HepG2 (cell line): Measurements from ENCODE around the gene GFER. TPM values are rescaled to one million over a fixed set of nuclear protein-coding genes. Genes with fewer than 3 reads are reported as not detected.

Experiments used
- ARNT ChIP-seq: fragments of 450-650 bp; IDR thresholded peaks from 2 replicates; pipeline ENCODE4 v1.6.1; 2017
- HINFP ChIP-seq: sonication (generic); formaldehyde crosslinking; IDR thresholded peaks from 2 replicates; pipeline ENCODE4 v1.4.0; 2020; ENCODE audit warnings: low read depth, mild to moderate bottlenecking, missing genetic modification reagents
- KDM2A ChIP-seq: sonication (generic); formaldehyde crosslinking; IDR thresholded peaks from 2 replicates; pipeline ENCODE4 v1.4.0; 2020; ENCODE audit warnings: low read depth, missing genetic modification reagents, borderline replicate concordance
- SP1 ChIP-seq, 2 experiments: fragments of 450-650 bp in 1 of 2; sonication (generic) in 1 of 2; formaldehyde crosslinking in 1 of 2; IDR thresholded peaks; 2 replicates each; pipeline versions ENCODE4 v1.4.0 to v1.6.1; 2016 to 2020; ENCODE audit warnings: missing genetic modification reagents in 1 of 2
- UBTF ChIP-seq: sonication (generic); formaldehyde crosslinking; IDR thresholded peaks from 2 replicates; pipeline ENCODE4 v1.4.0; 2020; ENCODE audit warnings: mild to moderate bottlenecking, missing genetic modification reagents
- ZNF770 ChIP-seq: sonication (generic); formaldehyde crosslinking; IDR thresholded peaks from 2 replicates; pipeline ENCODE4 v1.5.0; 2020; ENCODE audit warnings: mild to moderate bottlenecking, missing genetic modification reagents
- polyA plus RNA-seq, 8 experiments: library from polyadenylated mRNA; depleted of rRNA in 3 of 8; stranded (reverse) in 7 of 8; unstranded in 1 of 8; fragments of >200 nt; fragmentation: Illumina TruSeq in 4 of 8; extraction: Trizol in 4 of 8; gene quantifications; 2 replicates each; pipeline versions ENCODE4 v1.2.1 to v1.2.3, GENCODE V29; 2011 to 2016; ENCODE audit warnings: low read depth in 4 of 8, missing spikeins in 1 of 8, mixed read lengths in 1 of 8; ENCODE audit not compliant: insufficient read depth in 1 of 8
- total RNA-seq, 5 experiments: library from RNA; depleted of rRNA; stranded (reverse); fragments of >200 nt; fragmentation: Illumina TruSeq; extraction: Trizol; gene quantifications; 2 replicates each; pipeline ENCODE4 v1.2.3, GENCODE V29; 2016; ENCODE audit warnings: low read depth in 1 of 5
- TF ChIP-seq, protein P1 (sequence below): sonication (generic); formaldehyde crosslinking; IDR thresholded peaks from 2 replicates; pipeline ENCODE4 v1.4.0; 2020; ENCODE audit warnings: mild to moderate bottlenecking, missing genetic modification reagents

Gene GFER
- total and polyA plus RNA-seq, 2 of the 13 experiments (the other 11 are each of a cell fraction or from before 2014, with no cell fraction given): 28.6 to 71.7 TPM

DNA sequence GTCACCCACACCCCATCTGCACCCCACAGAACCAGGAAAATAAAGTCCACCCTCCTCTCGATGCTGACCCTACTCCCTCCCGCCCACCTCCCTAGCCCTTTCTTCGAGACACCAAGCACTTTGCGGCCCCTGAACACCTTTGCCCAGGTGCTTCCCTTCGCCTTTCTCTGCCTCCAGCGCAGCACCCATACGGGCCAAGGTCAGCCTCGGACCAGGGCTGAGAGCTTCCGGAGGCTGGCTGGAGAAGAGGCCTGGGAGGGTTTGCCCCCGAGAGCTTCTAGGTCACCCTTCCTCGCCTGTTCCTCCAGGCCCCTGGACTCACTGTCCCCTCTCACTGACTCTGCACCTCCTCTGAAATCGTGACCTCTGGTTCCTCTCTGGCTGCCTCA, 40.0 kb downstream of the GFER start (continued):
- TF ChIP-seq, protein P1, sequence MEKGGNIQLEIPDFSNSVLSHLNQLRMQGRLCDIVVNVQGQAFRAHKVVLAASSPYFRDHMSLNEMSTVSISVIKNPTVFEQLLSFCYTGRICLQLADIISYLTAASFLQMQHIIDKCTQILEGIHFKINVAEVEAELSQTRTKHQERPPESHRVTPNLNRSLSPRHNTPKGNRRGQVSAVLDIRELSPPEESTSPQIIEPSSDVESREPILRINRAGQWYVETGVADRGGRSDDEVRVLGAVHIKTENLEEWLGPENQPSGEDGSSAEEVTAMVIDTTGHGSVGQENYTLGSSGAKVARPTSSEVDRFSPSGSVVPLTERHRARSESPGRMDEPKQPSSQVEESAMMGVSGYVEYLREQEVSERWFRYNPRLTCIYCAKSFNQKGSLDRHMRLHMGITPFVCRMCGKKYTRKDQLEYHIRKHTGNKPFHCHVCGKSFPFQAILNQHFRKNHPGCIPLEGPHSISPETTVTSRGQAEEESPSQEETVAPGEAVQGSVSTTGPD: no peak
- no peak for TF ChIP-seq ARNT
- peak; percentile 66; the same call in 1 of the 2 replicates for TF ChIP-seq ZNF770 (CRISPR knock-in tag)
- peak; percentile 42; the same call in 1 of the 2 replicates for TF ChIP-seq UBTF (CRISPR knock-in tag)
- TF ChIP-seq HINFP (CRISPR knock-in tag): no peak
- 0 out of 2 replicates have a peak, but pooled peaks have one; percentile 18 for TF ChIP-seq KDM2A (CRISPR knock-in tag)
- no peak for TF ChIP-seq SP1 (IDR thresholded peaks at IDR 0.05)
- TF ChIP-seq SP1 (CRISPR knock-in tag; IDR thresholded peaks at IDR 0.05): no peak
